HG02588 (cell line): ENCODE data around the gene FGD3.
"Not testable (repeated sequence)": the region's sequence is repeated elsewhere in the genome, so short reads cannot be mapped to it uniquely, and the experiment has no call there.

Experiments
- ATAC-seq: cut with Tn5 transposase; IDR thresholded peaks from one replicate; pipeline ENCODE4 v1.9.1; 2021; ENCODE audit warnings: mild to moderate bottlenecking, moderate library complexity; ENCODE audit not compliant: unreplicated experiment

FGD3 gene

DNA sequence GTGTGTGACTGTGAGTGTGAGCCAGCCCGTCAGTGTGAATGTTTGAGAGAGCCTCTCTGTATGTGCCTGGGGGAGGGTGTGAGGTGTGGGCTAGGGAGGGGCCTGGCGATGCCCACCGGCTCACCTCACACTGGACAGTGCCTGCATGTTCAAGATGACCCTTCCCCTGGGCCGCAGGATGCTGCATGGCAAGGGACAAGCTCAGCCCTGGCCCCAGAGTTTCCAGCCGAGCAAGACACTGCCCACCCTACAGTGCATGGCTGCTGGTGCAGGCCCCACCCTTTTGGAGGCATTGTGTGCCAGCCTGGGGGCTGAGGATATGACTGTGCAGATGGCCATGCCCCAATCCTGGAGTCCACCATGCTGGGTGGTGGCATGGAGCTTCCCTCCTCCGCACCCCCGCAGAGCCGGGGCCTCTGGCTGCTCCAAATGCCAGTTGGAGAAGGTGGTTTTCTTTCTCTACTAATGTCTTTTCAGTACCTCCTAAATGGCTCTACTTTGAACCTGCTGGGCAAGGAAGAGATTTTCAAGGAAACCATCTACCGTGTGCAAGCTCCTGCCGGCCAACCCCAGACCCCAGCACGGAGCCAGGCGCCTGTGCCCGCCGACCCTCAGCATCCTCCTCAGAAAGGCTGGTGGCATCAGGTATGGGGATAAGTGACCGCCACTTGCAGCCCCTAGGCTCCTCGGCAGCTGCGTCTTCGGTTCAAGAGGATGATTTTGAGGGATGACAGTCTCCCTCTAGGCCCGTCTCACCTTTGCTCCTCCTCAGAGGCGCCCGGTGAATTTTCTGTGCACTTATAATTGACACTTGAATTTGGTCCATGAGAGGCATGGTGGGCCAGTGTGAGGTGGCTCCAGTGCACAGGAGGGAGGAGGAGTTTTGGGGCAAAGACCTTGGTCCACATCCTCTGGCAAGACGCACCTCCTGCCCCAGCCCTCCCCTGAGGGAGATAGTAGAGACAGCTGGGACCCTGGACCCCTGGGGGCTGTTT, 27.7 kb downstream of the FGD3 start:
- ATAC-seq, result no peak

DNA sequence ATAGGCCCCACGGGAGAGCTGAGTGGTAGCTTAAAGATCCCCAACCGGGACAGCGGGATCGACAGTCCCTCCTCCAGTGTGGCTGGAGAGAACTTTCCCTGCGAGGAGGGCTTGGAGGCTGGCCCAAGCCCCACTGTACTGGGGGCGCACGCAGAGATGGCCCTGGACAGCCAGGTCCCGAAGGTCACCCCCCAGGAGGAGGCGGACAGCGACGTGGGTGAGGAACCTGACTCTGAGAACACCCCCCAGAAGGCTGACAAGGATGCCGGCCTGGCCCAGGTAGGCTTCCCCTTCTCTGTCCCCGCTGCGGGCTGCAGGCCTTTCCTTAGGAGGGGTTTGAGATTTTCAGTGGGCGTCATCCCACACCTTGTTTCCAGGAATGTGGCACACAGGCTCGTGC, 29.1 kb downstream of the FGD3 start:
- ATAC-seq, result no peak

DNA sequence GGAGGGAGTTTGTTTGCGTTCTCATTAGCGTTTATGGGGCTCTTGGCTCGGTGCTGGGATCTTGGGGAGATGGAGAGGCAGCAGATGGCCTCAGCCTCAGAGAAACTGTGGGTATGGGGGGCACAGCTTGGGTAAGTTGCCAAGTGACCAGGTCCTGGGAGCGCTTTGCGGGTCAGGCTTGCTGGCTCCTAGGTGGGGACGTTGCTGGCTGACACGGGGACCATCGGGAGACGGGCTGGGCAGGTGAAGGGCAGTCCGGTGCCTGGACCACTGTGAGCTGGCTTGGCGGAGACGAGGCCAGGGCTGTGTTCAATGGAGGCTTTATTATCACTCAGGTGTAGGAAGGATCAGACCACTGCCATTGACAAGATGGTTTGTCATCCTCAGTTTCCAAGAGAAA, 30.0 kb downstream of the FGD3 start:
- ATAC-seq, result no peak

DNA sequence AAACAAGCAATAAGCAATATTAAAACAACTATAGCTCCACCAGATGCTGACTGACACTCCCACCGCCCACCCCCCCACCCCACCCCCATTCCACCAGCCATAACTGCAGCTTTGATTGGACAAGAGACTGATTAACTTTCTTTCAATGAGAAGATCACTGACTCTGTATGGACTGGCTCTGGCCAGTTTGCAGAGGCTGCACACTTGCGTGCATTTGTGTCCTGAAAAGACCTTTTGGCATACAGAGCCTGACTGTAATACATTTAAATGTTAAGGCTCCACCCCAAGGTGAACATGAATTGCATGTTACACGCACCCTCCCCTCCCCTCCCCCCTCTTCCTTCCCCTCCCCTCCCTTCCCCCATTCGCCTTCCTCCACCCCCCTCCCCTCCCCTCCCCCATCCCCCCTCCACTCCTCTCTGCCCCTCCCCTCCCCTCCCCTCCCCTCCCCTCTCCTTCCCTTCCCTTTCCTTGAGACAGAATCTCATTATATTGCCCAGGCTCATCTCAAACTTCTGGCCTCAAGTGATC, 31.1 kb downstream of the FGD3 start:
- ATAC-seq, result no peak

DNA sequence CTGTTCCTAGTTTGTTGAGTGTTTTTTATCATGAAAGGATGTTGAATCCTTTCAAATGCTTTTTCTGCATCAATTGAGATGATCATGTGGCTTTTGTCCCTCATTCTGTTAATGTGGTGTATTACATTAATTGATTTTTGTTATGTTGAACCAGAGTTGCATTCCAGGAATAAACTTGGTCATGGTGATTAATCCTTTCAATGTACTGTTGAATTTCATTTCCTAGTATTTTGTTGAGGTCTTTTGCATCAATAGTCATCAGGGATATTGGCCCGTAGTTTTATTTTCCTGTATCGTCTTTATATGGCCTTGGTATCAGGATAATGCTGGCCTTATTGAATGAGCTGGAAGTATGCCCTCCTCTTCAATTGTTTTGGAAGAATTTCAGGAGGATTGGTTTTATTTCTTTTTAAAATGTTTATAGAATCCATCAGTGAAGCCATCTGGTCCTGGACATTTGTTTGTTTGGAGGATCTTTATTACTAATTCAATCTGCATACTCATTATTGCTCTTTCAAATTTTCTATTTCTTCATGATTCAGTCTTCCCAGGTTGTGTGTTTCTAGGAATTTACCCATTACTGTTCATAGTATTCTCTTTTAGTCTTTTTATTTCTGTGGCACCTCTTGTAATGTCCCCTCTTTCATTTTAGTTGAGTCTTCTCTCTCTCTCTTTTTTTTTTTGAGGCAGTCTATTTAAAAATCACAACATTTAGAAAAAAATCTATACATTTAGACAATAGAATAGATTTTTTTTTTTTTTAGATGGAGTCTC, 32.1 kb downstream of the FGD3 start:
- ATAC-seq, result no peak

DNA sequence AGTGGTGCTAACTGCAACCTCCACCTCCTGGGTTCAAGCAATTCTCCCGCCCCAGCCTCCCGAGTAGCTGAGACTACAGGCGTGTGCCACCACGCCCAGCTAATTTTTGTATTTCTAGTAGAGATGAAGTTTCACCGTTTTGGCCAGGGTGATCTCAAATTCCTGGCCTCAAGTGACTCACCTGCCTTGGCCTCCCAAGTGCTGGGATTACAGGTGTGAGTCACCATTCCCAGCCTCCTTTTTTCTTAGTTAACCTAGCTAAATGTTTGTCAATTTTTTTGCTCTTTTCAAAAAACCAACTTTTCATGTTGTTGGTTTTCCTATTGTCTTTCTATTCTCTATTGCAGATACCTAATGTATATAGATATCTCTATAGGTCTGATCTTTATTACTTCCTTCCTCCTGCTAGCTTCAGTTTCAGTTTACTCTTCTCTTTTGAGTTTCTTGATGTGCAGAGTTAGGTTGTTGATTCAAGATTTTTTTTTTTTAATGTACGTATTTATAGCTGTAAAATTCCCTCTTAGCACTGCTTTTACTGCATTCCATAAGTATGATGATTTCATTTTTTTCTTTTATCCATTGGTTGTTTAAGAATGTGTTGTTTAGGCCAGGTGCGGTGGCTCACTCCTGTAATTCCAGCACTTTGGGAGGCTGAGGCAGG, 32.9 kb downstream of the FGD3 start:
- no peak for ATAC-seq

DNA sequence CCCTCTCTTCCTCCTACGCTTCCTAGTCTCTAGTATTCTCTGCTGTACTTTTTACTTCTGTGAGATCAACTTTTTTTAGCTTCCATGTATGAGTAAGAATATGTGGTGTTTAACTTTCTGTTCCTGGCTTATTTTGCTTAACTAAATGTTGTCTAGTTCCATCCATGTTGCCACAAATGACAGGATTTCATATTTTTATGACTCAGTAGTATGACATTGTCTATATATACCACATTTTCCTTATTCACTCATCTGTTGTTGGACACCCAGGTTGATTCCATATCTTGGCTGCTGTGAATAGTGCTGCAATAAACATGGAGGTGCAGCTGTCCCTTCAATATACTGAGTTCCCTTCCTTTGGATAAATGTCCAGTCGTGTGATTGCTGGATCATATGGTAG, 34.8 kb downstream of the FGD3 start:
- ATAC-seq, result no peak

DNA sequence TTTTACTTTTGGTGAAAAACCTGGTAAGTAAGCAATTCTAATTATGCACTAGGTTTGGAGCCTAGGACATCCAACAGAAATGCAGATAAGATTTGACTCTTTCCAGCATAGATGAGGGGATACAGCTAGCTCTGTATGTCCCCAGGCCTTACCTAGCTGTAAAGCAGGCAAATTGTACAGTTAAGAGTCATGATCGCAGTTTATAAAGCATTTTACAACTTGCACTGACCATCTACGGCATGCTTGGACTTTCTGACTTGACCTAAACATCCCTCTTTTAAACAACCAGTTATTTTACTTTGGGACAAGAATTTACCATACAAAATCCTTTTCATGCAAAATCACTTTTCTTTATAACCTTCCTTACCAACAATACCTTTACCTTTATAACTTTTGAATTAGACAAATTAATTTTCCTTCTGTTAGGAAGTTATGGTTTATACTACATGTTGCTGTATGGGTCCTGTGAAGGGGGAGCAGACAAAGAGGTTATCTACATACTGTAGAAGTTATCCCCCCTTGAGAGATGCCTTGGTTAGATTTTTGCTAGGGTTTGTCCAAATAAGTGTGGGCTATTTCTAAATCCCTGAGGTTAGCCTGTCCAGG, 36.8 kb downstream of the FGD3 start:
- ATAC-seq, result no peak

DNA sequence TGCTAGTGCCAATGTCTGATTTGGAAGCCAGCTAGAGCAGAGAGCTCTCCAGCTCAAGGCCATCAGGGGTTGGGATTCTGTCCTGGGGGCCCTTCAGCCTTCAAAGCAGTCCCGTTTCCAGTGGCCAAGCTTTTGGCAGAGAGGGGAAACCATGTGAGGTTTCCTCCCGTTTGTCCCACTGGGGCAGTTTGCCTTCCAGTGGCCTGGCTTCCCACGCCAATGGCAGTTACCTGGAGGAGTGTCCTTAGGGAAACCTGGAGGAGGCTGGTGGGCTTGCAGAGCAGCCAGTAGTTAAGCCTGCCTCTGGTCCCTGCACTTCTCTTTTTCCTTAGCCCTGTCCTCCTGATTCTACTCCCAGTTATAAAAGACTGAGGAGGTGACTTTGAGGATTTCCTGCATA, 37.7 kb downstream of the FGD3 start:
- no peak for ATAC-seq

DNA sequence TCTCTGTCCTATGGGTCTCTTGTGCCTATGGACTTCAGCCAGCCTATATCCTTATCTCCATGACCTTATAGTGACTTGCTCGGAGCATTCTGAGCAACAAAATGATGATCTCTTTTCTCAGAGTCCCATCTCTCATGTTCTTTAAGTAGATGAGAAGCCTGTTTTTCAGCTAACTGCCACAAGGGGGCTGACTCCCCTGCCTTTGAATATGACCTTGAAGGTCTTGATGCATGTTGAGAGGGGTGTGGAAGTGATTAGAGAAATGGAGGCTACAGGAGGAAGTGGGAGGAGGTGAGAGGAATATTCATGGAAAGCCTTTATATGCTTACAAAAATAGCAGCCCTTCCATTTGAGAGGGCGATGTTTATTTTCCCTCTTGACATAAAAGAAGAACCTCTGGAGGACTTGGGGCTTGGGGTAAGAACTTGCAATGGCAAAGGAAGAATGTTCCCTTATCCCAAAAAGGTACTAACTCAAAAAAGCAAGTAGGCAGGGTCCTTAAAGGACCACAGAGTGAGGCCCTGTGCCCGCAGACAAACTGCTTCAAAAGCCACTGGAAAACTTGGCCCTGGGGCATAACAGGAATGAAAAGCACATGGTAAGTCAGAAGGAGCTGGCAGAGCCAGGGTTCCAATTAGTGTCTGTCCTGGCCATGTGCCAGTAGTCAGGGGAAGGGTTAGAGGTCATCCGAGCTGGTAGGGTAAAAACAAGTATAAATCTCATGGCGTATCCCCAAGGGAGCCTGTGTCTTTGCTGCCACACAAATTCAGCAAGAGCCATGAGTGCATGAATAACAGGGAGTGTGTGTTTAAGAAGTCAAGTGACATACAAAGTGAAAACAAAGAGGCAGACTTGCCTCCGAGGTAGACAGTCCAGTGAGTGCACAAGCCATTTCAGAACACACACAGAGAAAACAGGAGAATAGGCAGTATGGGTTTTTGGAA, 39.1 kb downstream of the FGD3 start:
- no peak for ATAC-seq

DNA sequence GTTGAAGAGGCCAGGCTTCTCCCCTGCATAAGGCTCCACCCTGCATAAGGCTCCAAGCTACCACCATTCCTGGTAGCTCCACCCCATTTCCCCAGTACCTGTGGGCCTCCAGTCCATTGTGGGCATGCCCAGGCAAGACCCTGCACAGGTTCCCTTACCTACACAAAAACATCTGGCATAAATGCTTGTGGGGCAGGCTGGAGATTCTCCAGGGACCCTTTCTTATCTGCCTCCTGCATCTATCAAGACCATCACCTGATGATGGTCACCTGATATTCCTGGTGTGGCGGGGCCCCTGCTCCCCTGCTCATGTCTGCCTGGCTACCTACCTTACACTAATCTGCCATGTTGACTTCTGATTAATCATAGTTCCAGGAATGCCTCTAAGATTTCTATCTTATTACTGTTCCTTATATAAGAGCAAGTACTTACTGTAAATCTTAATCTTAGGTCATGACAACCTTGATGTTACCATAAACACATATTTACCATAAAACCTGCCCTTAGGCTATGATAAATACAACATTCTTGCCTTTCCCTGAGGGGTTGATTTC, 41.0 kb downstream of the FGD3 start:
- ATAC-seq, result no peak

DNA sequence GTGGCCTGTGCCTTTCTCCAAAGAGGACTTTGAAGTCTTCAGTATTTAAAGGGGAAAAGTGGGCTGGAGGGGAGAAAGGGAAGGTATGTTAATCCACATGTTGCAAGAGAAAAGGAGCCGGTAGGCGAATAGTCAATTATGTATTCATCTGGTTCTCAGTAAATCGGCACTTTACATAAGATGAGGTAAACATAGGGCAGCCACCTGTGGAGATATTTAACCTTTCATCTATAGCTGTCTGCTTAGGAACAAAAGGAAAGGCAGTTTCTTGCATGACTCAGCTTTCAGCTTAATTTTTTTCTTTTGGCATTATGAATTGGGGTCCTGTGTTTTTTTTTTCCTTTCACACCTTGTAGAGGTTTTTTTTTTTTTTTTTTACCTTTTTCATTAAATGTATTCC, 42.2 kb downstream of the FGD3 start:
- ATAC-seq, result no peak

DNA sequence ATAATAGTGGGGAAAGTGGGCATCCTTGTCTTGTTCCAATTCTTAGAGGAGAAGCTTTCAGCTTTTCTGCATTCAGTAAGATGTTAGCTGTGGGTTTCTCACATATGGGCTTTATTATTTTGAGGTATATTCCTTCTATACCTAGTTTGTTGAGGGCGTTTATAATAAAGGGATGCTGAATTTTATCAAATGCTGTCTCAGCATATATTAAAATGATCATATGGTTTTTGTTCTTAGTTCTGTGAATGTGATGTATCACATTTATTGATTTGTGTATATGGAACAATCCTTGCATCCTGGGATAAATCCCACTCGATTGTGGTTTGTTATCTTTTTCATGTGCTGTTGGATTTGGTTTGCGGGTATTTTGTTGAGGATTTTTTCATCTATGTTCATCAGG, 43.1 kb downstream of the FGD3 start:
- no peak for ATAC-seq

DNA sequence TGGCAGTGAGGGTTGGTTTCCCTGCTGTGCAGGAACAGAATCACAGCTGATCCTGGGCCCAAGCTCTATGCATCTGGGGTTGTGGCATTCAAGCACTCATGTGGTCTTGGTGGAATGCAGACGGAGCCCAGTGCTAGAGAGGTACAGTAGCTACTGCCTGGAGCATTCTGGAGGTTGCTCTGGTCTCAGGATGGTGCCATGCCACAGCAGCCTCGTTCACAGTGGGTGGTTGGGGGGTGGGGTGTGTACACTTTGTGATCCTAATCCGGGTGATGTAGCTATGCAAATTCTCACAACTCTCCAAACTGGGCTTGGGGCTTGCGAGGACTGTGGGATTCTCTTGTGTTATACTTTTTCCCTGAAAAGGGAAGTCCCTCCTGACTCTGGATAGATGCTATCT, 45.2 kb downstream of the FGD3 start:
- no peak for ATAC-seq

DNA sequence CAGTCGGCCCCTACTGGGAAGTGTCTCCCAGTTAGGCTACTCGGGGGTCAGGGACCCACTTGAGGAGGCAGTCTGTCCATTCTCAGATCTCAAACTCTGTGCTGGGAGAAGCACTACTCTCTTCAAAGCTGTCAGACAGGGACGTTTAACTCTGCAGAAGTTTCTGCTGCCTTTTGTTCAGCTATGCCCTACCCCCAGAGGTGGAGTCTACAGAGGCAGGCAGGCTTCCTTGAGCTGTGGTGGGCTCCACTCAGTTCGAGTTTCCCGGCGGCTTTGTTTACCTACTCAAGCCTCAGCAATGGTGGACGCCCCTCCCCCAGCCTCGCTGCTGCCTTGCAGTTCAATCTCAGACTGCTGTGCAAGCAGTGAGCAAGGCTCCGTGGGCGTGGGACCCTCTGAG, 51.5 kb downstream of the FGD3 start:
- not testable (repeated sequence) for ATAC-seq

DNA sequence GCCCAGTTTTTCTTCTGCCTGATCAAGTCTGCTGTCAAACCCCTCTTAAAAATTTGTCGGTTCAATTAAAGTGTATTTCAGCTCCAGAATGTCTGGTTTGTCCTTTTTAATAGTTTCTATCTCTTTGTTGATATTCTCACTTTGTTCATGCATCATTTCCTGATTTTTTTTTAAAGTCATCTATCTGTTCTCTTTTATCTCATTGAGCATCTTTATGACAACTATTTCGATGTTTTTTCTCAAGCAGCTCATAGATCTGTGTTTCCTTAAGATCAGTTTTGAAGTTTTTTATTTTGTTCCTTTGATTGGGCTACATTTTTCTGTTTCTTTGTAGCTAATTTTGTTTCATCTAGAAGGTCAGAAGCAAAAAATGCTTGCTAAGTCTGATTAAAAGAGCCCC, 53.7 kb downstream of the FGD3 start:
- ATAC-seq, result no peak

DNA sequence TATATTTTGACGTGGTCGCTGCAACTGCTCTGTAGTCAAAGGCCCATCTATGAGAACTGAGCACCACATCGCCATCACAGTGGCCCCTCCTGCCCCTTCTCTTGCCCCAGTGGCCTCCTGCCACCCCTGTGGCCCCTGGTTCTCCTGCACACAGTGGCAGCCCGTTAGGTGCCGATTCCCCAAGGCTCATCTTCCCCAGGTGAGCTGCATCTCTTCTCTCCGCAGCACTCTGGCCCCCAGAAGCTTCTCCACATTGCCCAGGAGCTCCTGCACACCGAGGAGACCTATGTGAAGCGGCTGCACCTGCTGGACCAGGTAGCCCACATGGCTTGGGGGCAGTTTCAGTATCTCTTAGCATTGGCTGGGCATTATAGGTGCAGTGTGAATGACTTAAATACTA, 55.4 kb downstream of the FGD3 start:
- no peak for ATAC-seq

DNA sequence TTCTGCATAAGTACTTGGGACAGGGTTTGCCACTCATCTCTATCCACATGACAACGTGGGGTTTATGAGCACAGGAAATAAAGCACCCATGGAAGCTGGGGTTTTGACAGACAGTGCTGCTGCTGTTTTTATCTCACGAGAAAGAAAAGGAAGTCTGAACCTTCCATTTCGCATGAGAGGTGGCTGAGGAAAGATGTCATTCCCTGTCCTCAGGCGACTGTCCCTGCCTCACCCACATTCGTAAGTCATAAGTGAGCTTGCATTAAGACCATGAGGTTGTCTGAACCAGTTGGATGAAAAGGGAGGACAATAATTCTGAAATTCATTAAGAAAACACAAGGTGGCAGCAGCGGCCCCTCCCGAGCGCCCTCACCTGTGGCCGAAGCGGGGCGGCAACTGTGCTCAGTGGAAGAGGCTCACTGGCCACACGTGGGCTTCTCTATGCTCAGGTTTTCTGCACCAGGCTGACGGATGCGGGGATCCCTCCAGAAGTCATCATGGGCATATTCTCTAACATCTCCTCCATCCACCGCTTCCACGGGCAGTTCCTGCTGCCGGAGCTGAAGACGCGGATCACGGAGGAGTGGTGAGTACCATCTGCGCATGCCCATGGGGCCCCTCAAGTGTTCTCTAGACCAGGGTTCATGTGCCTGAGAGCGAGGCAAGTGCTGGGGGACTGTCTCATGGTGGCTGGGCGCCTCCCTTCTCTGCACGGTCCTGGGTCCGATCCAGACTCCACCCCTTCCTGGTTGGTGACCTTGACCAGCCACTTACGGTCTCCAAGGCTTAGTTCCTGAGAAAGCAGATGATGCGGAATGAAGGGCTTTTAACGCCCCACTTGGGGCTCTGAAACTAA, 56.5 kb downstream of the FGD3 start:
- no peak for ATAC-seq

DNA sequence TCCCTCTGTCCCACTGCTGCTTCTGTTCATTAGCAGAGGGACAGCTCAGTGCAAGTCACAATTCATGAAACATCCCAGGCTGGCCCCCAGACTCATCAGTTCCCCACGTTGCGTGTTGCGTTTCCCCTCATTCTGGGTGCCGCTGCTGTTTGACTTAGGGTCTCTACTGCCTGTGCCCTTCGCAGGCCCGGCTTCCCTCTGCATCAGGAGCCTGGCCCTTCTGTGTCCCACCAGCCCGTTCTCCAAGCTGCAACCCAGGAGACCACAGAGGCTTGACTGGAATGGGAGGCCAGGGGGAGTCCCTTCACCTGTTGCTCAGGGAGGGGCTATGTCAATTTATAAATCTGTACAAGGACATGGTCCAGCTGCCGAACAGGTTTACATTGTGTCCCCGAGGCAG, 57.2 kb downstream of the FGD3 start:
- ATAC-seq, result no peak
